ENCODE data around the gene TMSB10.

Gene TMSB10

GRCh38 chr2:84953535-84953934 lies 48.1 kb downstream of the TMSB10 start:
- TF ChIP-seq ZFX (IDR thresholded peaks at IDR 0.05; ENCODE audit: borderline replicate concordance) (no peak), CTCF (IDR thresholded peaks at IDR 0.05) (no peak)
- H3K27ac ChIP-seq, result peak overlapping the region; percentile 43

GRCh38 chr2:84954329-84954728 lies 48.9 kb downstream of the TMSB10 start:
- TF ChIP-seq ZFX (IDR thresholded peaks at IDR 0.05; ENCODE audit: borderline replicate concordance), result no peak
- TF ChIP-seq CTCF (IDR thresholded peaks at IDR 0.05), result no peak
- H3K27ac ChIP-seq, result peak overlapping the region; percentile 43
